Measurements from ENCODE around the gene OLIG1. TPM values are rescaled to one million over a fixed set of nuclear protein-coding genes. Genes with fewer than 3 reads are reported as not detected.

Gene OLIG1
- total RNA-seq, 4 donors from 2014 or later = not detected

DNA sequence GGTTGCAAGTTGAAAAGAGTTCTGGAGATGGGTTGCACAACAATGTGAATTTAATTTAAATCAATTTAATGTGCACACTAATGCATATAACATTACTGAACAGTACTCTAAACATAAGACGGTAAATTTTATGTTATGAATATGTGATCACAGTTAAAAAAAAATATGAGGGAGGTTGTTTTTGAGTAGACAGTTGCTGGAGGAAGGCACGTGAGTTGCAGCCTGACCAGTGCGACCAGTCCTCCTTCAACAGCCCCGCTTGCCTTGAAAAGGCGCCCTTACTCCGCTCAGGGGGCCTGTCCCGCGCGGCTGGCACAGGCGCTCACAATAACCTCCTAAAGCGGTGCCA, 322 bp upstream of the OLIG1 start:
- TF ChIP-seq, protein P1, sequence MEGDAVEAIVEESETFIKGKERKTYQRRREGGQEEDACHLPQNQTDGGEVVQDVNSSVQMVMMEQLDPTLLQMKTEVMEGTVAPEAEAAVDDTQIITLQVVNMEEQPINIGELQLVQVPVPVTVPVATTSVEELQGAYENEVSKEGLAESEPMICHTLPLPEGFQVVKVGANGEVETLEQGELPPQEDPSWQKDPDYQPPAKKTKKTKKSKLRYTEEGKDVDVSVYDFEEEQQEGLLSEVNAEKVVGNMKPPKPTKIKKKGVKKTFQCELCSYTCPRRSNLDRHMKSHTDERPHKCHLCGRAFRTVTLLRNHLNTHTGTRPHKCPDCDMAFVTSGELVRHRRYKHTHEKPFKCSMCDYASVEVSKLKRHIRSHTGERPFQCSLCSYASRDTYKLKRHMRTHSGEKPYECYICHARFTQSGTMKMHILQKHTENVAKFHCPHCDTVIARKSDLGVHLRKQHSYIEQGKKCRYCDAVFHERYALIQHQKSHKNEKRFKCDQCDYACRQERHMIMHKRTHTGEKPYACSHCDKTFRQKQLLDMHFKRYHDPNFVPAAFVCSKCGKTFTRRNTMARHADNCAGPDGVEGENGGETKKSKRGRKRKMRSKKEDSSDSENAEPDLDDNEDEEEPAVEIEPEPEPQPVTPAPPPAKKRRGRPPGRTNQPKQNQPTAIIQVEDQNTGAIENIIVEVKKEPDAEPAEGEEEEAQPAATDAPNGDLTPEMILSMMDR (IDR thresholded peaks at IDR 0.05; ENCODE audit: low read depth) = no peak

DNA sequence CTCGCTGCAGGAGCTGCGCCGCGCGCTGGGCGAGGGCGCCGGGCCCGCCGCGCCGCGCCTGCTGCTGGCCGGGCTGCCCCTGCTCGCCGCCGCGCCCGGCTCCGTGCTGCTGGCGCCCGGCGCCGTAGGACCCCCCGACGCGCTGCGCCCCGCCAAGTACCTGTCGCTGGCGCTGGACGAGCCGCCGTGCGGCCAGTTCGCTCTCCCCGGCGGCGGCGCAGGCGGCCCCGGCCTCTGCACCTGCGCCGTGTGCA, 730 bp downstream of the OLIG1 start:
- TF ChIP-seq, protein P1 (IDR thresholded peaks at IDR 0.05; ENCODE audit: low read depth) = no peak

DNA sequence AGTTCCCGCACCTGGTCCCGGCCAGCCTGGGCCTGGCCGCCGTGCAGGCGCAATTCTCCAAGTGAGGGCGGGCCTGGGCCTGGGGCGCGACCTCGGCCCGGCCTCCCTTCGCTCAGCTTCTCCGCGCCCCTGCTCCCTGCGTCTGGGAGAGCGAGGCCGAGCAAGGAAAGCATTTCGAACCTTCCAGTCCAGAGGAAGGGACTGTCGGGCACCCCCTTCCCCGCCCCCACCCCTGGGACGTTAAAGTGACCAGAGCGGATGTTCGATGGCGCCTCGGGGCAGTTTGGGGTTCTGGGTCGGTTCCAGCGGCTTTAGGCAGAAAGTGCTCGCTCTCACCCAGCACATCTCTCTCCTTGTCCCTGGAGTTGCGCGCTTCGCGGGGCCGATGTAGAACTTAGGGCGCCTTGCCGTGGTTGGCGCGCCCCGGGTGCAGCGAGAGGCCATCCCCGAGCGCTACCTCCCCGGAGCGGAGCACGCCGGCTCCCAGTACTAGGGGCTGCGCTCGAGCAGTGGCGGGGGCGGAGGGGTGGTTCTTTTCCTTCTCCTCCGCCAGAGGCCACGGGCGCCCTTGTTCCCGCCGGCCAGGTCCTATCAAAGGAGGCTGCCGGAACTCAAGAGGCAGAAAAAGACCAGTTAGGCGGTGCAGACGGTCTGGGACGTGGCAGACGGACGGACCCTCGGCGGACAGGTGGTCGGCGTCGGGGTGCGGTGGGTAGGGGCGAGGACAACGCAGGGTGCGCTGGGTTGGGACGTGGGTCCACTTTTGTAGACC, 1.2 kb downstream of the OLIG1 start:
- TF ChIP-seq, protein P1 (IDR thresholded peaks at IDR 0.05; ENCODE audit: low read depth) = no peak

DNA sequence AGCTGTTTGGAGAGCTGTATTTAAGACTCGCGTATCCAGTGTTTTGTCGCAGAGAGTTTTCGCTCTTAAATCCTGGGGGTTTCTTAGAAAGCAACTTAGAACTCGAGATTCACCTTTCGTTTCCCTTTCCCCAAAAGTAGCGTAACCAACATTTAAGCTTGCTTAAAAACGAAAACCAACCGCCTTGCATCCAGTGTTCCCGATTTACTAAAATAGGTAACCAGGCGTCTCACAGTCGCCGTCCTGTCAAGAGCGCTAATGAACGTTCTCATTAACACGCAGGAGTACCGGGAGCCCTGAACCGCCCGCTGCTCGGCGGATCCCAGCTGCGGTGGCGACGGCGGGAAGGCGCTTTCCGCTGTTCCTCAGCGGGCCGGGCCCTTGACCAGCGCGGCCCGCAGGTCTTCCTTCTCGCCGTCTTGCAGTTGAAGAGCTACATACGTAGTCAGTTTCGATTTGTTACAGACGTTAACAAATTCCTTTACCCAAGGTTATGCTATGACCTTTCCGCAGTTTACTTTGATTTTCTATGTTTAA, 1.9 kb downstream of the OLIG1 start:
- TF ChIP-seq, protein P1 (IDR thresholded peaks at IDR 0.05; ENCODE audit: low read depth) = no peak

DNA sequence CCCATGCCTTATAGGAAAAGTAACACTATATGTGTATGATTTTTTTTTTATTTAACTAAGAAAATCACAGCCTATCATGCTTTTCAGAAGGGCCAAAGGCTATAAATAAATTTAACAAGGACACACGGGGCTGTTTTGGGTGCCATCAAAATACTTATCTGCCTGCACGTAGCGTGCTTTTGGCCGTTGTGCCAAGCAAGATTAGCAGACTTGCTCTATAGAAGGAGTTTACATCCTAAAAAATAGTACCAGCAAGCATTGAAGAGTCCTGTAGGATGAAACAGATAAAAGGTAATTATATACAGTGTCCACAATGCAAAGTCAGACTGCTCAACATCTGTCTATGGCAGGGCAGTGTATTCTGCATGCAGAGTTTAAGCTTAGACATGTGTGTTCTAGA, 3.7 kb downstream of the OLIG1 start:
- TF ChIP-seq, protein P1 (IDR thresholded peaks at IDR 0.05; ENCODE audit: low read depth) = no peak

DNA sequence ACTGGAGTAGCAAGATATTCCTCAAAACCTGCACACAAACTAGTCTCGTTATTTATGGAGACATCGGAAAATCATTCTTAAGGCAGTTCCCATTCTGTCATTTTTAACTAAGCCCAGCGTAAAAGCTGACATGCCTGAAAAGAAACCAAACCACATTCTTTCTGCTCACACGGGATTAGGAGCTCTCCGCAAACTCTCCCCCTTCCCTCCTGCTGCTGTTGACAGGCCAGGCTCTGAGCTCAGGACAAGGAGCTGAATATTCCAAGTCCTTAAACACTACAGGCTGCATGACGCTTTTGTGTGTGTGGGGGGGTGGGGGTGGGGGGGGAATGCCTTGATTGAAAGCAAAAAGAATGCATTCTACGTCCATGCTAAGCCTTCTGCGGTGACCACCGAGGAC, 5.2 kb downstream of the OLIG1 start:
- TF ChIP-seq, protein P1 (IDR thresholded peaks at IDR 0.05; ENCODE audit: low read depth) = no peak

DNA sequence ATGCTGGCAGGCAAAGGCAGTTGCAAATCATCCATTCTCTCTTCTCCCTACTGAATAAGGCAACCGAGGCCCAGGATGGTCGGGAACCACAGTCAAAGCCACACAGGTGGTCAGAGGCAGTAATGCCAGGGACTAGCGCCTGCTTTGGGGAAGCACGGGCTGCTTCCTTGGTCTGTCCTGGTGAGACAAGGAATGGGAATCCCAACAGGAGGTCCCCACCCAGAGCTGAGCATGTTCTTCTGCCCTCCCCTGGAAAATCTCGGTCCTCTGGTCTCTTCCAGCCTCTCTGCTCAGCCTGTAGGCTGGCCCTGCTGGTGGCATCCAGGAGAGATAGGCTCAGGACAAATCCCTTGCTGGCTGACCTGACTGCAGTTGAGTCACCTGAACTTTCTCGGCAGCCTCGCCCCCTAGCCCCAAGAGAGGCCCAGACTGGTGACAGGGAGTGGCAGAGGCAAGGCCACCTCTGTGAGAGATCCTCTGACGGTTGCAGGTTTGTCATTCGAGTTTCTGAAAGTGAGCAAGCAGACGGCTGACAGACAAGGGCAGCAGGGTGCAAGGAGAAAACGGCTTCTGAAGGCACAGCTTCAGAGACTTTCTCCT, 5.8 kb downstream of the OLIG1 start:
- TF ChIP-seq, protein P1 (IDR thresholded peaks at IDR 0.05; ENCODE audit: low read depth) = no peak
